HG03159 (cell line): ENCODE data around the gene ARPC5.
A peak's percentile ranks its signal among the peaks of the same experiment; 100 is the strongest.

Source experiments
- ATAC-seq: cut with Tn5 transposase; IDR thresholded peaks from one replicate; pipeline ENCODE4 v1.9.1; 2021; ENCODE audit warnings: mild to moderate bottlenecking, moderate library complexity; ENCODE audit not compliant: unreplicated experiment

Gene ARPC5

DNA sequence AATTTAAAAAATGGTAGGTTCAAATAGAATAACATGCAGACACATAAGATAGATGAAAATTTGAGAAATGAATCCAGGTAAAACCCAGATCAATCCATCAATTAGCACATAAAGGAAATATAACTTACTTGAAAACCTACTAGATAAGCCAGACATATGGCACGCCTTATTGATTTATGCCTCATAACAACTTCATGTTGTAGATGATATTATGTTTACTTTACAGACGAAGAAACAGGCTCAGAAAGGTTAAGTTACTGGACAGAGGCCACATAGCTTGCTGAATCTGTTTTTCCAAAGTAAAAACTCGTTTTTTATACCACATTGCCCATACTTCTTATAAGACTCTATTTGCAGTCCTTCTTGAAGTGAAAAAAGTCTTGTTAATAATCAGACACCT lies 23.2 kb downstream of the ARPC5 start:
- ATAC-seq: no peak

- no peak for ATAC-seq
These were observed 24.6 kb downstream of the ARPC5 start for GRCh38 chr1:183611021-183611420.

DNA sequence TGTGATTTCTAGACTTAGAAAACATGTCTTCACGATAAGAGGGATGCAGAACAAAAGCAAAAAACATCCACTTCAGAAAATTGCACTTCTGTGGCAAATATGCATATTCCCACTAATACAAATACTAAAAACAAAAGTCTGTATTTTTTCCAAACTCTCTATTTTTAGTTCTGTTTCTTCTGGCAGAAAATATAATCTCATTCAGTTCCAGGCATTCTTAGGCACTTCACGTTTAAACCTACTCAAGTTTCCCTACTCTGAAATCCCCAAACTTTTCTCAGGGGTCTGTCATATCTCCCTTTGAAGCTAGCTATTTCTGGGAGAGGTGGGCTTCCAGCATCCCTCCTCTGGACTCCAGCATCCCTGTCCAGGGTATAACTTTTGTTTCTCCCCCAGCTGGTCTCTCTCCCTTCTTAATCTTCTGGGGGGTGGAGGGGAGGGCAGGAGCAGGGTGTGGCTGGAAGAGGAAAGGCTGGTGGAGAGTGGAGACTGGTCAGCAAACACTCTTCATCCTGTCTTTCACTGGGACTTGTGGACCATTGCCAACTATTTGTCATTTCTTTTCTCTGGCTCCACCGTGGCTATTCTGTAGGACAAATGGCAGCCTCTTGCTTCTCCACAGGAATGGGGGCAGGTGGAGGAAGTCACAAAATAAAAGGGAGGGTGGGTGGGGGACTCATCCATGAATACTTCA lies 25.7 kb downstream of the ARPC5 start:
- no peak for ATAC-seq

GRCh38 chr1:183609313-183609712 lies 26.3 kb downstream of the ARPC5 start:
- ATAC-seq: no peak

DNA sequence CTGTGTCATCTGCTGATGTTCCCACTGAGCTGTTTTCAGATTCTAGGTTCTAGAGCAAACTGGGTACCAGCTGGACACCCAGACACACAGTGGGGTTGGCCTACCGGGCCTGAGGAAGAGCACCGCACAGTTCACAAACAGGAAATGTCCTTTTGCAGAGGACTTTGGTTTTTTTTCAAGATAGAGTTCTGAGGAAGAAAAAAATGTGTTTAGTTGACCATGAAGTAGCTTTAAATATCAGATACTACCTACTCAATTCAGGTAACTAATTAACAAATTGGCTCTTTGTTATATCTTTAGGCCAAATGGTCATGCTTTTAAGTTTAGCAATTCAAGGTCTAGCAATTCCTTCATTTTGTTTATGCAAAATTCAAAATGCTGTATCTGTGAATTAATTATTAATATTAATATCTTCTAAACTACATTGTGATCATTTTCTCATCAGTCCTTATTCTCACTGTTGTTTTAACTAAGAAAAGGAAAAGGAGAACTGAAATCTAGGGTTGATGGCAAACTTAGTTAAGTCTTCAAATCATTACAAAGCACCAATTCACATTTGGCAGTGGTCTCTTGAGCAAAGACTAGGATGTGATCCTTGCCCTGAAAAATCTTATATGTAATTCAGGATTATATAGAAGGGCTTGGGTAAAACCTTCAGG lies 28.1 kb downstream of the ARPC5 start:
- peak; percentile 54 for ATAC-seq

DNA sequence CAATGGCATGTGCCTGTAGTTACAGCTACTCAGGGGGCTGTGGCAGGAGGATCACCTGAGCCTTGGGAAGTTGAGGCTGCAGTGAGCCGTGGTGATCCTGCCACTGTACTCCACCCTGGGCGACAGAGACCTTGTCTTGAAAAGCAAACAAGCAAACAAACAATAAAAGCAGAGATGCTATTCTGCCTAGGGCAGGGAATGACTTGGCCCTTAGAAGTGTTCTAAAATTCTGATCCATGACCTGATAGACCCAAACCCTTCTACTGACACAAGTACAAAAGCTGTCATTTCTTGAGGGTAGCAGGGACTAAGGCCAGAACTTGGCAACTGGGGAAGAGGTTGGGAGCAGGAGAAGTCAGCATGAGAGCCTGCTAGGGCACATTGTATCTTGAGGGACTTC lies 29.7 kb downstream of the ARPC5 start:
- no peak for ATAC-seq

GRCh38 chr1:183604815-183605214 lies 30.8 kb downstream of the ARPC5 start:
- no peak for ATAC-seq

GRCh38 chr1:183604038-183604808 lies 31.4 kb downstream of the ARPC5 start:
- no peak for ATAC-seq

DNA sequence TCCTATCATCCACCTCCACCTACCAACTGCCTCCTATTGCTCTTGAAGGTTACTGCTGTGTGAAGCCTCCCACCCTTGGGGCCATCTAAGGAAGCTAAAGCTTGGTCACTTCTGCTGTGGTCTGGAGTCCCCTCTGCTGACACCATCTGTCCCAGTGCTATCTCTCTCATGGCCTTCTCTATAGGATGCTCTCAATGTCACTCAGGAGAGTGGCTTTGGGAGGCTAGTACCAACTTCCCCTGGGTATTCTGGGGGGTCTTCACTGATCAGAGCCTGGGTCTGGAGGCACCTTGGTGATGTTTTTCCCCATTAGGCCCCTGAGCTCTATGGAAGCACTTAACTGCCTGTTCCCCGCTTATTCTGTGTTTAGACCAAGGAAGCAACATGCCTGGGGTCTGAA lies 33.1 kb downstream of the ARPC5 start:
- no peak for ATAC-seq

GRCh38 chr1:183600634-183601033 lies 34.9 kb downstream of the ARPC5 start:
- no peak for ATAC-seq

- no peak for ATAC-seq
These were observed 35.4 kb downstream of the ARPC5 start for GRCh38 chr1:183600136-183600535.

- ATAC-seq: peak; percentile 71
These were observed 37.2 kb downstream of the ARPC5 start for GRCh38 chr1:183598386-183598785.

DNA sequence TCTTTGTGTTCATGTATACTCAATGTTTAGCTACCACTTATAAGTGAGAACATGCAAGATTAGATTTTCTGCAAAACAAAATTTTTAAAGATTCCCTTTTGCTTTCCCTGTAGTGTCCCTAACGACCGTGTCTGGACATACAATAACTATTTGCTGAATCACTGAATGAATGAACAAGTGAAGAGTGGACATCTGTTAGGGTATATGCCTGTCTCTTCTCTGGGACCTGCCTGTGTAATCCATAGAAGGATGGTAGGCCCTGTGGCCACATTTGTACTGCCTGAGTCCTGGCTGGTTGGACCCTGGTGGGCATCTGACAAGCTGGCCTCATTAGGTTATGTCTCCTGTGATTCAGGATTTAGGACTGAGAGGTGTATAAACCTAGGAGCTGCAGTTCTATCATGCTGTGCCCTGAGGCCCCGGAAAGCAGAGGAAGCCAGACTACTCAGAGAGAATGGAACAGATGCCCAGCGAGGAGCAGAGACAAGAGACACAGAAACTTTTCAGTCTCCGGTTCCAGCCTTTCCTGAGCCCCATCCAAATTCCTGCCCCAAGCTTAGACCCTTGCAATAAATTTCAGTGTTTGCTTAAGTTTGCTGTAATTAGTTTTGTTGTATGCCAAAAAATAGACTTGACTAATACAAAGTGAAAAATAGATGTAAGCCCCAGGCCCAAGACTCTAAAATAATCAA lies 37.8 kb downstream of the ARPC5 start:
- ATAC-seq: no peak

- no peak for ATAC-seq
These were observed 39.1 kb downstream of the ARPC5 start for GRCh38 chr1:183596500-183596899.

DNA sequence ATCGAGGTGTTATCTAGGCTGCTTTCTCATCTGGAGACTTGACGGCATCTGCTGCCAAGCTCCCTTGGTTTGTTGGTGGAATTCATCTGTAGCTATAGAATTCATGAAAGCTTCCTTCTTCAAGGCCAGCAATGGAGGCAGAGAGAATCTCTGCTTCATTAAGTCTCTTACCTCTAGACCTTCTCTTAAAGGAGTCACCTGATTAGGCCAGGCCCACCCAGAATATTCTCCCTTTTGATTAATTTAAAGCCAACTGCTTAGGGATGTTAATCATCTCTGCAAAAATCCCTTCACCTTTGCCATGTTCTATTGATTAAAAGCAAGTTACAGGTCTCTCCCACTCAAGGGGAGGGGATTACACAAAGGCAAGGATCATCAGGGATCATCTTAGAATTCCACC lies 40.0 kb downstream of the ARPC5 start:
- no peak for ATAC-seq

- ATAC-seq: peak; percentile 52
These were observed 42.2 kb downstream of the ARPC5 start for GRCh38 chr1:183593356-183593755.

- no peak for ATAC-seq
These were observed 42.9 kb downstream of the ARPC5 start for GRCh38 chr1:183592733-183593132.

DNA sequence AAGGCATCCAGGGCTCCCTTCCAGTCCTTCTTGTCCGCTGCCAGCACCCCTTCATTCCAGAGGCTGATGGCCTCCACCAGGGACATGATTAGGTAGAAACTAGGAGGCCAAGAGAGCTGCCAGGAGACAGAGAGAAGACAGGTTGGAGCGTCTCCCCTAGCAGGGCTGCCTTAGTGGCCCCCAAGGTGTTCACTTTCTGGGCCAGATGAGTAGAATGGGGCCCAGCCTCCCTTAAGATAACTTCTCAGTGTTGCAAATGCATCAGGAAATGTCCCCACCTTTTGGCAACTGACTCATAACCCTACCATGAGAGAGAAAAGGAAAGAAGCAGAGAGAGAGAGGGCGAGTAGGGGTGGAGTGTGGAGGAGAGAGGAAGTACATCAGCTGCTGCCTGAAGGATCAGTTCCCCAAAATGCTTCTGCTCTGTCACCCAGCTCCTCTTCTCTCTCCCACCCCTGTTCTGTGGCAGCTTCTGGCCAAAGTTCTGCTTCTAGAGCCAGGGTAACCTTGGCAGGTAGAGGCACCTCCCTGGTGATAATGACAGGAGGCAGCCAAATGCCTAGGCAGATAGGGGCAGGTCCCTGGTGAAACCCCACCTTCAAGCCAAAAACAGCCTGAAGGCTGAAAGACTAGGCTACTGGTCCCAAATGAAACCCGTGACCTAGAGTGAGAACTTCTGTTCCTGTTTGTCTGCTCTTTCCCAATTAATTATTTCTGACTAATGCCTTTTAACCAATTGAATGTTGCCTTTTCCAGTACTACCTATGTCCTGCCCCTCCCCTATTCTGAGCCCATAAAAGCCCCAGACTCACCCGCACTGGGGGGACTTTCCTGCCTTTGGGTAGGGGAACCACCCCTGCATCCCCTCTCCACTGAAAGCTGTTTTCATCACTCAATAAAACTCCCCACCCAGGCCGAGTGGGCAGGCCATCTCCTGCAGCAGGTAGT lies 45.1 kb downstream of the ARPC5 start, which contains the start of gene NCF2:
NCF2 (minus strand) TSS at position 216 of the 948 bp plus-strand sequence; CDS start at position 86, 130 bp downstream.
- ATAC-seq: peak; percentile 82

DNA sequence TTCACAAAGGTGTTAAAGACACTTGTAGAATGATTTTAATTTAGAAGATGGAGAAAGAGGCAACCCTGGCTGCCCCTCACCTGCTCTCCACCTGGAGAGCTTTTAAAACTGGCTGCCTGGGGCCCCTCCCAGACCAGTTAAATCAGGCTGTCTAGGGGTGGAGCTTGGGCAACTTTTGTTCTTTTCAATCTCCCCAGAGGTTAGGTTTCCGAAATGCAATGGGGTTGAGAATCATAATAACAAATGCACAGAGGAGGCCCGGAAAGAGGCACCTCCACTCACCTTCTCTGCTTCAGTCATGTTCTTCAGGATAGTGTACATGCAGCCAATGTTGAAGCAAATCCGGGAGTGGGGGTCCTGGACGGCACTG lies 45.7 kb downstream of the ARPC5 start:
- peak; percentile 12 for ATAC-seq

- no peak for ATAC-seq
These were observed 46.2 kb downstream of the ARPC5 start for GRCh38 chr1:183589384-183589783.
